Lower leg skin (tissue), 3 donors: ENCODE measurements around the gene PARP2.

ENCODE experiments used
- POLR2A ChIP-seq, 2 donors: fragments of 450-650 bp; IDR thresholded peaks; one replicate each; pipeline ENCODE4 v1.6.1; 2016 to 2017; ENCODE audit warnings: antibody characterized with exemption in 2 of 2, mild to moderate bottlenecking in 1 of 2, moderate library complexity in 1 of 2
- TF ChIP-seq, protein P1 (sequence below), 3 donors: fragments of 450-650 bp; IDR thresholded peaks; one replicate each; pipeline ENCODE4 v1.5.1; 2016; ENCODE audit warnings: antibody characterized with exemption in 3 of 3, mild to moderate bottlenecking in 3 of 3, moderate library complexity in 2 of 3

GRCh38 chr14:20331053-20331613 lies 12.3 kb upstream of the PARP2 start:
- TF ChIP-seq, protein P1, sequence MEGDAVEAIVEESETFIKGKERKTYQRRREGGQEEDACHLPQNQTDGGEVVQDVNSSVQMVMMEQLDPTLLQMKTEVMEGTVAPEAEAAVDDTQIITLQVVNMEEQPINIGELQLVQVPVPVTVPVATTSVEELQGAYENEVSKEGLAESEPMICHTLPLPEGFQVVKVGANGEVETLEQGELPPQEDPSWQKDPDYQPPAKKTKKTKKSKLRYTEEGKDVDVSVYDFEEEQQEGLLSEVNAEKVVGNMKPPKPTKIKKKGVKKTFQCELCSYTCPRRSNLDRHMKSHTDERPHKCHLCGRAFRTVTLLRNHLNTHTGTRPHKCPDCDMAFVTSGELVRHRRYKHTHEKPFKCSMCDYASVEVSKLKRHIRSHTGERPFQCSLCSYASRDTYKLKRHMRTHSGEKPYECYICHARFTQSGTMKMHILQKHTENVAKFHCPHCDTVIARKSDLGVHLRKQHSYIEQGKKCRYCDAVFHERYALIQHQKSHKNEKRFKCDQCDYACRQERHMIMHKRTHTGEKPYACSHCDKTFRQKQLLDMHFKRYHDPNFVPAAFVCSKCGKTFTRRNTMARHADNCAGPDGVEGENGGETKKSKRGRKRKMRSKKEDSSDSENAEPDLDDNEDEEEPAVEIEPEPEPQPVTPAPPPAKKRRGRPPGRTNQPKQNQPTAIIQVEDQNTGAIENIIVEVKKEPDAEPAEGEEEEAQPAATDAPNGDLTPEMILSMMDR (IDR thresholded peaks at IDR 0.05) = no peak
- no peak for TF ChIP-seq POLR2A (IDR thresholded peaks at IDR 0.05)
